GM21390 (cell line): Measurements from ENCODE around the gene TRAF7.
"Not testable (repeated sequence)": the region's sequence is repeated elsewhere in the genome, so short reads cannot be mapped to it uniquely, and the experiment has no call there.

Source experiments
- ATAC-seq: cut with Tn5 transposase; IDR thresholded peaks from one replicate; pipeline ENCODE4 v1.9.1; 2021; ENCODE audit not compliant: unreplicated experiment

The TRAF7 gene

GRCh38 chr16:2121853-2122252 is 33.7 kb upstream of the TRAF7 start:
- ATAC-seq: no peak

DNA sequence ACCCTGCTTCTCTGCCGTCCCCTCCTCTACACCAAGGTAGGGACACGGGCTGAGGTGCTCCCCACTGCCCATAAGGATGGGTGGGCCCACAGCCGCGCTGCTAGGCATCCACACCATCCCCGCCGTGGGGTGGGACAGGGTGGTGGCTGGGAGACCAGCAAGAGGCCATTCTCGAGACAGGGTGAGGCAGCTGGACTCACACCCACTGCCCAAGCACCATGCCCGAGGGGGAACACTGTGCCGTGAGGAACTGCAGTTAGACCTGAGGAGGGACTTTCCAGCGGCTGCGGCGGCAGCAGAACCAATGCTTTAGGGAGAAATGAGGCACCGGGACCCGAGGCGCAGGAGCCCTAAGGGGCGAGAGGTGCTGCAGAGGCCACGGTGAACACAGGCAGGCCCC is 33.2 kb upstream of the TRAF7 start:
- ATAC-seq: no peak

DNA sequence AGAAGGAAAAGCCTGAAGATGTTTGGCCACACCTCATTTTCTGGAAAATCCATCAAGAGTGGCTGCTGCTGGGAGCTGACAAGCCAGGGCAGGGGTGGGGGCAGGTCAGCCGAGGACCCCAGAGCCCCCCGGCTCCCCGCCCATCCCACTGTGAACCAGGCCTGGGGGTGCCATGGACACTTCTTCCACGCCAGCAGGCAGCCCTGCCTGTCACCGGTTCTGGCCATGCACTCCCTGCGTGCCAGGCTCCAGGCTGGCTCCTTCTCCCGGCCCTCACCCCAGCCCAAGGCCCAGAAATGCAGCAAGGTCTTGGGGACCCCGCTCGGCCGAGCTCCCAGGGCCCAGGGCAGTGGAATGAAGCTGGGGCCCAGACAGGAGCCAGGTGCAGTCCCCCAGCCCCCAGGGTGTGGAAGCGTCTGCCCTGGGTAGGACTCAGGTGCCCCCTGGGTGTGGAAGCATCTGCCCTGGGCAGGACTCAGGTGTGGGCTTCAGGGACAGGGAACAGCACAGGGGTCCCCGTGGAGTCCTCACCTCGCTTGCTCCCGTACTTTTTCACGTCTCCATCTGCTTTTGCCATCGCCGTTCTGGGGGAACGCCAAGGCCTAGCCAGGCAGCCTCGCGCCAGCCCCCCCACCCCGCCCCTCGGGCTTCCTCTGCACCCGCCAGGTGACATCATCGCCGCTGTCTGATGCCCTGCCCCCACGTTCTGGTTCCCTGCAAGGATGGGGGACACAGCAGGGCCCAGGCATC is 32.5 kb upstream of the TRAF7 start:
- ATAC-seq: not testable (repeated sequence)

GRCh38 chr16:2123706-2124376 is 31.7 kb upstream of the TRAF7 start:
- ATAC-seq: not testable (repeated sequence)

DNA sequence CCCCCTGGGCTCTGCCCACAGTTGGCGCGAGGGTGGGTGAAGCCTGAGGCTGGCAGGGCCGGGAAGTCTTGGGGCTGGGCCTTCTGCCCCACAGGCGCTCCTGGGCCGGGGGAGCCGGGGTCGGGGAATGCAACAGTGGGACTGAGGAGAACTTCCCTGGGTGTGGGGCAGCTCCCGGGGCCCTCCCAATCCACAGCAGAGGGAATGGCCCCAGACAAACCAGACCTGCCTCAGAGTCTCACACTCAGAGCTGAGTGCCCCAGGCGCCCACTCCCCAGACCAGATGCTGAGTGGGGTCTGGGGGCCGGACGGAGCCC is 31.2 kb upstream of the TRAF7 start:
- not testable (repeated sequence) for ATAC-seq

GRCh38 chr16:2124694-2125444 is 30.7 kb upstream of the TRAF7 start:
- not testable (repeated sequence) for ATAC-seq

GRCh38 chr16:2125609-2126008 is 30.0 kb upstream of the TRAF7 start:
- ATAC-seq: not testable (repeated sequence)

GRCh38 chr16:2126161-2126743 is 29.3 kb upstream of the TRAF7 start:
- not testable (repeated sequence) for ATAC-seq

- not testable (repeated sequence) for ATAC-seq
These were observed 28.5 kb upstream of the TRAF7 start for GRCh38 chr16:2126928-2127556.

DNA sequence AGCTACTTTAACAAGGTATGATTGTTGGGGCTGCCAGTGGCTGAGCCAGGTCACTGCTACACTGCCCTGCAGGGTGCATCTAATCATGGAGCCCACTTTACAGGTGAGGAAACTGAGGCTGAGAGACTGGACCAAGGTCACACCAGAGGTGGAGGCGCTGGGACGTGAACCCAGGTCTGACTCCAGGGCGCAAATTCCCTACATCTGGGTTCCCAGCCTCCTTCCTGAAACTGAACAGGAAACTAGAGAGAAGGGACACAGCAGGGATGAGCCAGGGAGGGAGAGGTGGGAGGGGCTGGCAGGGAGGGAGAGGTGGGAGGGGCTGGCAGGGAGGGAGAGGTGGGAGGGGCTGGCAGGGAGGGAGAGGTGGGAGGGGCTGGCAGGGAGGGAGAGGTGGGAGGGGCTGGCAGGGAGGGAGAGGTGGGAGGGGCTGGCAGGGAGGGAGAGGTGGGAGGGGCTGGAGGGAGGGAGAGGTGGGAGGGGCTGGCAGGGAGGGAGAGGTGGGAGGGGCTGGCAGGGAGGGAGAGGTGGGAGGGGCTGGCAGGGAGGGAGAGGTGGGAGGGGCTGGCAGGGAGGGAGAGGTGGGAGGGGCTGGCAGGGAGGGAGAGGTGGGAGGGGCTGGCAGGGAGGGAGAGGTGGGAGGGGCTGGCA is 27.8 kb upstream of the TRAF7 start:
- ATAC-seq: not testable (repeated sequence)

DNA sequence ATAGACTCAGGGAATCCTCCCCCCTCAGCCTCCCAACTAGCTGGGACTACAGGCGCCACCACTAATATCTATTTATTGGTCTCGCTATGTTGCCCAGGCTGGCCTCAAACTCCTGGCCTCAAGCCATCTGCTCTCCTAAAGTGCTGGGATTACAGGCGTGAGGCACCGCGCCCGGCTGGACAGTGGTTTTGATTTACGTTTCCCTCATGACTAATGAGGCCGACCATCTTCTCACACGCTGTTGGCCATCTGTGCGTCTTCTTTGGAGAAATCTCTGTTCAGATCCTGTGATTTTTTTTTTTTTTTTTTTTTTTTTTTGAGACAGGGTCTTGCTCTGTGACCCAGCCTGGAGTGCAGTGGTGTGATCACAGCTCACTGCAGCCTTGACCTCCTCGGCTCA is 26.3 kb upstream of the TRAF7 start:
- ATAC-seq: not testable (repeated sequence)

GRCh38 chr16:2129890-2130447 is 25.6 kb upstream of the TRAF7 start:
- ATAC-seq: not testable (repeated sequence)

GRCh38 chr16:2133797-2134196 is 21.8 kb upstream of the TRAF7 start:
- not testable (repeated sequence) for ATAC-seq

DNA sequence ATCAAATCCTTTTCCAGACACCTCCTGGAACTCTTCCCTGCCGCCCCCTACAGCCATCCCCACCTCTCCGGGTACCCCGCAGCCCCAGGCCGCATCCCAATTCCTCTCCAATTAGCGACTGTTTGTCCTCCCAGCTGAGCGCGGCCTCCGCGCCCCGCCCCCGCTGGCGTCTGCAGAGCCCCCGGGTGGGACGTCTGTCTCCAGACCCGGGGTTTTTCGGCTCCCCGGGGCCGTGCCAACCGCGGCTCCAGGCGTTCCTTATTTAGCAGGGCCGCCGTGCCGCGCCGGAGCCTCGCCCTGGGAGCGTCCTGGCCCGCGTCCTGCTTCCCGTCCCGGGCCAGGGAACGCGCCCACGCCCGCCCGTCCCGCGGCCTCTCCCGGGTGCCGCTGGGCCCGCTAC is 20.5 kb upstream of the TRAF7 start:
- not testable (repeated sequence) for ATAC-seq

DNA sequence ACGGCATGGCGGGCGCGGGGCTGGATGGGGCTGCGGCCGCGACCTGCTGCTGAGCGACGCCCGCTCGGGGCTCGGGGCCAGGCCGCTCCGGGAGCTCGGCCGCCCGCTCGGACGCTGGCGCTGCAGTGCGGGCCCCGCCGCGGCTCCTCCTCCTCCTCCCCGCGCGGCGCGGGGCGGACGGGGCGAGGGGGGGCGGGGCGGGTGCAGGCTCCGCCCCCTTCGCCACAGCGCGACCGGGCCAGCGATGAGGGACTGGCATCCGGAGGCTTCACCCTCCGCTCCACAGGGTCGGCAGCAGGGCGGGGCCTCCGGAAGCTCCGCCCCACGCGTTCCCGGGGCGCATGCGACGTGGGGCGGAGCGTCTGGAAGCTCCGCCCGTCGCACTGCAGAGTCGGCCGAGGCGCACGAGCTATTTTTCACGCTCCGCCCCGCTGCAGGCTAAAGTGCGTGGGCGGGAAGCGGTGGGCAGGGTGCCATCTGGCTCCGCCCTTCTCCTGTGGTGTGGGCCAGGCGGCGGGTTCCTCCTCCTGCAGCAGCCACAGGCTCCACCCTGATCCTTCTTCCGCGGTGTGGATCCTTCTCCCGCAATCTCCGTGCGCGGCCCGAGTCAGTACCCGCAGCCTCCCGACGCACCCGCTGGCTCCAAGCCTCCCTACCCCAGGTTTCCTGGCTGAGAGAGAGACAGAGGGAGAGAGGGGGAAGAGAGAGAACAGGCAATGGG is 19.7 kb upstream of the TRAF7 start, which contains the start of gene PKD1:
Gene PKD1 (minus strand): TSS at position 129 of the 721 bp plus-strand sequence. CDS start 209 bp downstream, outside the sequence.
- not testable (repeated sequence) for ATAC-seq

DNA sequence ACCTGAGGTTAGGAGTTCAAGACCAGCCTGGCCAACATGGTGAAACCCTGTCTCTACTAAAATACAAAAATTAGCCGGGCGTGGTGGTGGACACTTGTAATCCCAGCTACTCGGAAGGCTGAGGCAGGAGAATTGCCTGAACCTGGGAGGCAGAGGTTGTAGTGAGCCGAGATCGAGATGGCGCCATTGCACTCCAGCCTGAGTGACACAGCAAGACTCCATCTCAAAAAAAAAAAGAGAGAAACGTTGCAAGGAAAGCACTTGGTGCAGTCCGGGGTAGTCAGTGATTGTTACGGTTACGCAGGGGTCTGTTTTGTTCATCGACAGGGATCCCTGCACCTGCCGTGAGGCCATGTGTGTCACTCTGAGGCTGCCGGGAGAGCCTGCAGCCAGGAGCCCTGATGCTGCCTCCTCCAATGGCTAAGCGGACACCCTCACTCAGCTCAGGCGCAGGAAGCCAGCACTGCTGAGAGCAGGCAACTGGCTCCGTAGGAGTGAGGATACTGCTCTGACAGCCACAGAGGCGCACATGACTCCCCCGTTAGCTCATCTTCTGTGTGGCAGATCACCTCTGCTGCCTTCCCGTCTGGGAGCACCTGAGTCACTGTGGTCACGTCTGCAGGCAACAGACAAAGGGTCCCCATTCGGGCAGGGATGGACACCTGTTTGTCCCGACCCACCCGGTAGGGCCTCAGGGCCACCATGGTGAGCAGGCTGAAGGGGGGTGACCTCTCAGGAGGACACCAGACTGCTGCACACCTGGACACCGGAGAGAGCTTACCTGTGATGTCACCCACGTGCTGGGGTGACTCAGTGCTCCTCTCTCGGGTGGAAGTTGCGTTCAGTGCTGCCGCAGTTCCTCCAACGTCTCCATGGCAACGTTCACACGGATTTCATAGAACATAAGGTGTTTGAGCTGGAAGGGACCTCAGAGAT is 12.4 kb upstream of the TRAF7 start:
- no peak for ATAC-seq

- ATAC-seq: no peak
These were observed 11.6 kb upstream of the TRAF7 start for GRCh38 chr16:2143878-2144485.

DNA sequence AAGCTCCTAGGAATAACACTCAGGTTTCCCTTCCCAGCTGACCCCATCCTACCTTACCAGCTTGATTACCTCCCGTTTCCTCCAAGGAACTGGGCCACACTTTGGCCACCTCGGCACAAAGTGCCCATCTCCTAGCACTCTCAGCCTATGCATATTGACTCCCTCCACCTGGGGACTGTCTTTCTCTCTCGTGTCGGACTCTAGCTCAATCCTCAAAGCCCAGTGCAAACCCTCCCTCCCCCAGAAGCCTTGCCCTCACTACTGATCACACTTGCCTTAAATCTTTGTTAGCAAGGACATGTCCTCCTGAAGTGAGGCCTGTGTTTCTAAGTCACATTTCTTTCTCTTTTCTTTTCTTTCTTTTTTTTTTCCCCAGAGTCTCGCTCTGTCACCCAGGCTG is 9.7 kb upstream of the TRAF7 start:
- no peak for ATAC-seq
